Stomach (tissue), 9 donors: ENCODE results near the gene ARL13B. TPM values are rescaled to one million over a fixed set of nuclear protein-coding genes. Genes with fewer than 3 reads are reported as not detected.

Experiments used
- DNase-seq, 2 donors: peaks; one replicate each; pipeline versions ENCODE4 v3.0.0 to v3.0.0-alpha.2; 2013 to 2019
- H3K27ac ChIP-seq, 5 donors: fragments of 200-600 bp in 4 of 5; sonication (generic) in 4 of 5; one replicate each; pipeline ENCODE4 v1.5.1; 2013 to 2019; ENCODE audit warnings: mild to moderate bottlenecking in 1 of 5, moderate library complexity in 1 of 5
- H3K27me3 ChIP-seq, 3 donors: fragments of 200-600 bp; sonication (generic); one replicate each; pipeline ENCODE4 v1.5.1; 2017 to 2019; ENCODE audit warnings: mixed run types in 1 of 3
- H3K36me3 ChIP-seq, 4 donors: fragments of 200-600 bp; sonication (generic); 1 replicate in 3 of 4; 2 replicates in 1 of 4; pipeline ENCODE4 v1.5.1; 2016 to 2019
- H3K4me1 ChIP-seq, 4 donors: fragments of 200-600 bp; sonication (generic); one replicate each; pipeline ENCODE4 v1.5.1; 2016 to 2019
- H3K4me3 ChIP-seq, 4 donors: fragments of 200-600 bp; sonication (generic) in 3 of 4; one replicate each; pipeline ENCODE4 v1.5.1; 2016 to 2019; ENCODE audit warnings: mild to moderate bottlenecking in 1 of 4
- H3K9me3 ChIP-seq, 4 donors: fragments of 200-600 bp; sonication (generic); one replicate each; pipeline ENCODE4 v1.5.1; 2016 to 2019
- CTCF ChIP-seq, 7 experiments: fragments of 450-650 bp in 4 of 7; fragments of 200-600 bp in 3 of 7; sonication (generic) in 3 of 7; IDR thresholded peaks; one replicate each; pipeline ENCODE4 v1.5.1; 2016 to 2019; ENCODE audit warnings: antibody characterized with exemption in 7 of 7, control low read depth in 2 of 7, mild to moderate bottlenecking in 1 of 7
- EP300 ChIP-seq: sonication (generic); formaldehyde crosslinking; IDR thresholded peaks from one replicate; pipeline ENCODE4 v1.6.1; 2017; ENCODE audit warnings: antibody characterized with exemption
- POLR2A ChIP-seq, 4 donors: fragments of 450-650 bp; IDR thresholded peaks; one replicate each; pipeline ENCODE4 v1.6.1; 2016; ENCODE audit warnings: antibody characterized with exemption in 4 of 4, control low read depth in 2 of 4, mild to moderate bottlenecking in 1 of 4, moderate library complexity in 1 of 4
- POLR2AphosphoS5 ChIP-seq, 3 donors: sonication (generic); formaldehyde crosslinking; IDR thresholded peaks; one replicate each; pipeline ENCODE4 v1.6.1; 2016; ENCODE audit warnings: antibody characterized with exemption in 3 of 3
- WGBS, 5 donors: extraction: QIAGEN DNeasy Blood & Tissue Kit in 3 of 5; methylation state at CpG; one replicate each; pipeline versions ENCODE4 v1.1.5 to v1.1.7; 2013 to 2018; 5-methylcytosine and 5-hydroxymethylcytosine counted together
- intact Hi-C: fragments of 100-400 bp; cut with DNase I; formaldehyde crosslinking; loops from one replicate; pipeline ENCODE4 v1.15.1; 2023; ENCODE audit warnings: low total_unique reads
- polyA plus RNA-seq, 3 donors: library from polyadenylated mRNA; stranded (reverse); fragments of 200-250 nt; gene quantifications; one replicate each; pipeline ENCODE4 v1.2.3, GENCODE V29; 2013
- total RNA-seq, 5 donors: library from RNA; depleted of rRNA; stranded (reverse); fragments of >200 nt; gene quantifications; one replicate each; pipeline versions ENCODE4 v1.1.0 to v1.2.3, GENCODE V29; 2014 to 2016
- donor health status: healthy with polysubstance abuse.
- donor health status: Bipolar disorder and iron deficiency.
- donor health status: healthy.

ARL13B gene
- total and polyA plus RNA-seq, 8 donors, result 0.45 to 23.2 (median 4.1) TPM

- H3K27me3 ChIP-seq, result no peaks in the 10 kb centered on the region
- peak in 1 of 2 donors; percentile 82 for DNase-seq
- peak overlapping the region in 1 of 5 donors; percentile 21 for H3K27ac ChIP-seq
- H3K36me3 ChIP-seq, result no peaks in the 10 kb centered on the region
- TF ChIP-seq EP300 (no peak), POLR2A (IDR thresholded peaks at IDR 0.05) (no peak), POLR2AphosphoS5 (IDR thresholded peaks at IDR 0.05) (peak in 1 of 3 donors; percentile 57), CTCF (IDR thresholded peaks at IDR 0.05) (peak in 5 of 7 experiments; percentile 58 to 78 (median 72))
- intact Hi-C loops, result no loop called here
- H3K9me3 ChIP-seq, result no peaks in the 10 kb centered on the region
- peaks cover 0 to 50% (median 9%) of the 10 kb centered on the region in 4 donors for H3K4me1 ChIP-seq
- H3K4me3 ChIP-seq, result peak overlapping the region in 3 of 4 donors; percentile 9 to 23 (median 14)
- WGBS, 5 donors, result 0 to 3% (median 1%) methylated on average over 4 of the region's 4 CpGs
These were observed 24.5 kb downstream of the ARL13B start for GRCh38 chr3:94004301-94004910.

GRCh38 chr3:94008253-94008652 is 28.3 kb downstream of the ARL13B start:
- no peak for DNase-seq
- Histone ChIP-seq H3K27ac (no peak overlapping the region), H3K9me3 (no peaks in the 10 kb centered on the region)

GRCh38 chr3:94009608-94010007 is 29.7 kb downstream of the ARL13B start:
- TF ChIP-seq POLR2A (IDR thresholded peaks at IDR 0.05), result no peak
- no peak for TF ChIP-seq EP300
- no peak for TF ChIP-seq POLR2AphosphoS5 (IDR thresholded peaks at IDR 0.05)
- no peak for TF ChIP-seq CTCF (IDR thresholded peaks at IDR 0.05)
- no peak for DNase-seq
- WGBS, 5 donors, result 80 to 94% (median 87%) methylated on average over 2 of the region's 2 CpGs
- Histone ChIP-seq H3K4me1 (peaks cover 0 to 51% (median 7%) of the 10 kb centered on the region in 4 donors), H3K27me3 (no peaks in the 10 kb centered on the region), H3K27ac (no peak overlapping the region), H3K9me3 (no peaks in the 10 kb centered on the region), H3K36me3 (peaks cover 0 to under 1% (median 0%) of the 10 kb centered on the region in 4 donors), H3K4me3 (no peak overlapping the region)
- intact Hi-C loops, result no loop called here

More at GRCh38 chr3:94008253-94008652, 28.3 kb downstream of the ARL13B start:
- Histone ChIP-seq H3K4me1 (peaks cover 0 to 52% (median 9%) of the 10 kb centered on the region in 4 donors), H3K27me3 (no peaks in the 10 kb centered on the region), H3K36me3 (no peaks in the 10 kb centered on the region), H3K4me3 (no peak overlapping the region)
- intact Hi-C loops, result no loop called here
- 35 to 62% (median 45%) methylated on average over 2 of the region's 2 CpGs for WGBS, 5 donors
- no peak for TF ChIP-seq POLR2A (IDR thresholded peaks at IDR 0.05)
- TF ChIP-seq EP300, result no peak
- TF ChIP-seq POLR2AphosphoS5 (IDR thresholded peaks at IDR 0.05), result no peak
- TF ChIP-seq CTCF (IDR thresholded peaks at IDR 0.05), result no peak

- intact Hi-C loops, result no loop called here
- DNase-seq, result no peak
- H3K9me3 ChIP-seq, result no peaks in the 10 kb centered on the region
- H3K4me3 ChIP-seq, result no peak overlapping the region
- no peaks in the 10 kb centered on the region for H3K27me3 ChIP-seq
- 34 to 62% (median 52%) methylated on average over 3 of the region's 3 CpGs for WGBS, 5 donors
- TF ChIP-seq POLR2A (IDR thresholded peaks at IDR 0.05), result no peak
- TF ChIP-seq CTCF (IDR thresholded peaks at IDR 0.05), result no peak
- TF ChIP-seq EP300, result no peak
- TF ChIP-seq POLR2AphosphoS5 (IDR thresholded peaks at IDR 0.05), result no peak
- peaks cover 0 to 7% (median 0%) of the 10 kb centered on the region in 4 donors for H3K36me3 ChIP-seq
- H3K27ac ChIP-seq, result no peak overlapping the region
- peaks cover 0 to 36% (median 4%) of the 10 kb centered on the region in 4 donors for H3K4me1 ChIP-seq
These were observed 31.3 kb downstream of the ARL13B start for GRCh38 chr3:94011233-94011711.
